Measurements from ENCODE around the gene PIGA.

The PIGA gene, protein sequence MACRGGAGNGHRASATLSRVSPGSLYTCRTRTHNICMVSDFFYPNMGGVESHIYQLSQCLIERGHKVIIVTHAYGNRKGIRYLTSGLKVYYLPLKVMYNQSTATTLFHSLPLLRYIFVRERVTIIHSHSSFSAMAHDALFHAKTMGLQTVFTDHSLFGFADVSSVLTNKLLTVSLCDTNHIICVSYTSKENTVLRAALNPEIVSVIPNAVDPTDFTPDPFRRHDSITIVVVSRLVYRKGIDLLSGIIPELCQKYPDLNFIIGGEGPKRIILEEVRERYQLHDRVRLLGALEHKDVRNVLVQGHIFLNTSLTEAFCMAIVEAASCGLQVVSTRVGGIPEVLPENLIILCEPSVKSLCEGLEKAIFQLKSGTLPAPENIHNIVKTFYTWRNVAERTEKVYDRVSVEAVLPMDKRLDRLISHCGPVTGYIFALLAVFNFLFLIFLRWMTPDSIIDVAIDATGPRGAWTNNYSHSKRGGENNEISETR

DNA sequence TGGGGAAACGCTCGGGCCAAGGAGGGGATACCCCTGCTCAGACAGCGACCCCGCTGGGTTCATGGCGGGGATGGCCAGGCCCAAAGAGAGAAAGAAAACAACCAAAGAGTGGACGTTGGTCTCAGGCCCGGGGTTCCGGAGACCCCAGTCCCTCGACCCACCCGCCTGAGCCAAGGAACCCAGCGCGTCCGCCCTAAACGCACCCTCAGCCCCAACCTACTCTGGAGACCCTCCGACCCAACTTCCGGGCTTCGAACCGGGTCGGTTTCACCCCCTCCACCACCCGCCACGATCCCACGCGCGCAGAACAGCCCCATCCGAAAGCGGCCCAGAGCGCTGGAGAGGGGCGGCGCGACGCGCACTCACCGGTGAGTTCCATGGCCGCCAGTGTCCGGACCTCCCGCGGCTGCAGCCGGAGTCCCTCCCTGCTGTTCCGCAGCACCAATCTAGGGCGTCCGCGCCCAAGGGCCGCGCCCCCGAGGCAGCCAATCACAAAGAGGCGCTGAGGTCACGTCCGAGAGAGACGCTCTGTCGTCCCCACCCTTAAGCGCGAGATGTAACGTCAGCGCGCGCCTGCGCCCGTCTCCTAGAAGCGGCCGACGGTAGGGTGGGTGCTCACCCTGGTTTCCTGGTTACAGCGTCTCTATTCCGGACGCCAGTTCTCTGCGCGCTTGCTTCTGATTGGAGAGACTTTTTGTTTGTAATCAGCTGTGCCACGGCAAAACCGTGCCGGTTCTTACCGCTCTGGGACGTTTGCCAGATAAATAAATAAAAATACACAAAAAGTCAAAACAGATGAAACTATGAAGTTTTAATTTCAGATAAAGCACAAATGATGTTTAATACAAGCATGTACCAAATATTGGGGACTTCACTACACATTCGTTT is at the start of gene PIGA:
Gene PIGA (minus strand): TSS at position 389 of the 888 bp plus-strand sequence. CDS start 3,593 bp downstream, outside the sequence.
- peak; percentile 68 to 77 (median 70) for DNase-seq (ENCODE audit: low read depth in 3 of 3, low spot score in 1 of 3)

- DNase-seq (ENCODE audit: low read depth in 3 of 3, low spot score in 1 of 3) = no peak
Observed at GRCh38 chrX:15384304-15384703, 49.0 kb upstream of the PIGA start, which contains the start of gene VEGFD. VEGFD (minus strand) TSS chrX:15384413; CDS start chrX:15383946, 467 bp downstream.

- no peak for DNase-seq (ENCODE audit: low read depth in 3 of 3, low spot score in 1 of 3)
Observed at GRCh38 chrX:15382813-15383212, 47.5 kb upstream of the PIGA start.

- no peak for DNase-seq (ENCODE audit: low read depth in 3 of 3, low spot score in 1 of 3)
Observed at GRCh38 chrX:15376956-15377355, 41.6 kb upstream of the PIGA start.

GRCh38 chrX:15373976-15374375 is 38.7 kb upstream of the PIGA start:
- DNase-seq (ENCODE audit: low read depth in 3 of 3, low spot score in 1 of 3) = no peak

- DNase-seq (ENCODE audit: low read depth in 3 of 3, low spot score in 1 of 3) = no peak
Observed at GRCh38 chrX:15366506-15367352, 31.4 kb upstream of the PIGA start.

- no peak for DNase-seq (ENCODE audit: low read depth in 3 of 3, low spot score in 1 of 3)
Observed at GRCh38 chrX:15359701-15360100, 24.4 kb upstream of the PIGA start.

DNA sequence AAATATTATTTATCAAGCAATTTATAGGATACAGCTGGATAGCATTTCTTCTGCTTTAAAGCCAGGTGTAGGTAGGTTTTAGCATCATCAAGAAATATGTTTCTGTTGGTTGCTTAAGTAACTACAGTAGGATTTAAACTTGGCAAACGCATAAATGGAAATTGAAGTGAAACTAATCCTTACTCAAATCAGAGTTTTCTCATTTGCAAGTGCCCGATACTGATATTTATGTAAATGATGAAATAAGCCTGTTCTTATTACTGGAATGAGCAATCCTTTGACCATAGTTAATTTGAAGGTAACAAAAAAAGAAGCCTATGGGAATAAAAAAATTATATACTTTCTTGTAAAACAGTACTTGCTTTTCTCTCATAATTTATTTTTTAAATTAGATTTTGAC is 23.2 kb upstream of the PIGA start:
- no peak for DNase-seq (ENCODE audit: low read depth in 3 of 3, low spot score in 1 of 3)

GRCh38 chrX:15356444-15356843 is 21.1 kb upstream of the PIGA start:
- no peak for DNase-seq (ENCODE audit: low read depth in 3 of 3, low spot score in 1 of 3)

- DNase-seq (ENCODE audit: low read depth in 3 of 3, low spot score in 1 of 3) = no peak
Observed at GRCh38 chrX:15350329-15350996, 15.1 kb upstream of the PIGA start.

DNA sequence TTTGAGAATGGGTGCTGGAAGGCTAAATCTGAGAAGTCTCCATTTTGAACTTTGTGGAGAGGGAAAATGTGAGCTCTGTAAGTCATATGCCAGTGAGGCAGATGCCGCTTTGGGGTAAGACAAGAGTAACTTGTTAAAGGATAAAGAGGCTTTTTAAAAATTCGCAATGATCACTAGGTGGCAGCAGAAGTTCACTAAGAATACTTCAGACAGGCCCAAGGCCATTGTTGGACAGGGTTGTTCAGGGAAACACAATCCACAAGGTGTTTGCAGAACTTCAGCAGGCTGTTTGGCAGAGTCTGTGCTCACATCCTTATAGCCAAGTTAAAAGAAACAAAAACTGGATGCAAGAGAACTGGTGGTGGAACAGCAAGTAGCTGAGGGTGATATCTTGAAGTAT is 13.7 kb upstream of the PIGA start:
- DNase-seq (ENCODE audit: low read depth in 3 of 3, low spot score in 1 of 3) = no peak

- no peak for DNase-seq (ENCODE audit: low read depth in 3 of 3, low spot score in 1 of 3)
Observed at GRCh38 chrX:15345976-15346375, 10.7 kb upstream of the PIGA start.

DNA sequence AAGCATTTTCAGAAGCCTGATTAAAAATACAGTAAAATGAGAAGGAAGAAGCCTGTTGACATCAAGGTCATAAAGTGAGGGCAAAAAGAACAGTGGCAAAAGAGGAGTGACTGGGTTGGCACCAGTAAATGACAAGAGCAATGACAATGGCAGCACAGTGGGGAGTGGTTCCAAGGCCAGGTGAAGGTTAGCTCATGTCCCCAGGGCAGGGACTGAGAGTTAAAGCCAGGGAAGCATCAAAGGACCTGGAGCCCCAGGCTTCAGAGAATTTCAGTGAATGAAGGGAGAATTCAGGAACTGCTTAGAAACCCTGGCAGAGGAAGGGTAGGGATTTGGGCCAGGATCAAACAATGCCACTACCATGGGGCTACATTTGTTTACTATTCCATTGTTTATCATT is 8.8 kb upstream of the PIGA start:
- no peak for DNase-seq (ENCODE audit: low read depth in 3 of 3, low spot score in 1 of 3)

GRCh38 chrX:15343075-15343476 is 7.8 kb upstream of the PIGA start:
- DNase-seq (ENCODE audit: low read depth in 3 of 3, low spot score in 1 of 3) = no peak

GRCh38 chrX:15340867-15341266 is 5.5 kb upstream of the PIGA start:
- DNase-seq (ENCODE audit: low read depth in 3 of 3, low spot score in 1 of 3) = no peak

GRCh38 chrX:15336023-15336413 is 695 bp upstream of the PIGA start:
- no peak for DNase-seq (ENCODE audit: low read depth in 3 of 3, low spot score in 1 of 3)

DNA sequence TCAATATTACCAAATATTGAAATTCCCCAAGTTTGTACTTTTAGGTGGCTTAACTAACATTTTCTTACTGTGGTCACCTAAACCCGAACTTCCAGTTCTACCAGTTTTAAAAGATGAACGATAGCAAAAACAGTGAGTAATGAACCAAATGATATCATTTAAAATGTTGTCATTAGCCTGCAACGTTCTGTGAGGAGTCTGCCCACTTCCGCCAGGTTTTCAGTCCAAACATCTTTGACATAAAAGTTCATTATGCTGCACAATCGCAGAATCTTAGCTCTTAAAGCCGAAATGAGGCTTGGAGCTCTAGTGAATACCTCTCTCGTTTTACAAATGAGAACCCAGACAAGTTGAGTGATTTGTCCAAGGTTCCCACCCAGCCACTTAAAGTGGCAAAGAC is 762 bp downstream of the PIGA start:
- no peak for DNase-seq (ENCODE audit: low read depth in 3 of 3, low spot score in 1 of 3)

GRCh38 chrX:15328821-15329220 is 6.5 kb downstream of the PIGA start:
- DNase-seq (ENCODE audit: low read depth in 3 of 3, low spot score in 1 of 3) = no peak

DNA sequence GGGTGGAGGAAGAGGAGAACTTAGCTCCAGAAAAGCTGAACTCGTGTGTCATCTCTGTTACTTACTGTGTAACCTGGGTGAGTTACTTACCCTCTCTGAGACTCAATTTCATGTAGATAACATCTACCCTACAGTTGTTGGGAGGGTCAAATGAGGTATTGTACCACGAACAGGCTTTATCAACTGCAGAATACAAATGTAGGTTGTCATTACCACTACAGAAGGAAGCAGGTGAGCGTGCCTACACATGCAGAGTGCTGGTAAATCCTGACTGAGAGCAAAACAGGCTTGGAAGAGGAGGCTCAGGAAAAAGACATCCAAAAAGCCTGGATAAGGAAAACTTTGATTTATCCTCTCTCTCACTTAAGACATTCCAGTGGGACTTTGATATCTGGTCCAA is 7.2 kb downstream of the PIGA start:
- DNase-seq (ENCODE audit: low read depth in 3 of 3, low spot score in 1 of 3) = no peak

DNA sequence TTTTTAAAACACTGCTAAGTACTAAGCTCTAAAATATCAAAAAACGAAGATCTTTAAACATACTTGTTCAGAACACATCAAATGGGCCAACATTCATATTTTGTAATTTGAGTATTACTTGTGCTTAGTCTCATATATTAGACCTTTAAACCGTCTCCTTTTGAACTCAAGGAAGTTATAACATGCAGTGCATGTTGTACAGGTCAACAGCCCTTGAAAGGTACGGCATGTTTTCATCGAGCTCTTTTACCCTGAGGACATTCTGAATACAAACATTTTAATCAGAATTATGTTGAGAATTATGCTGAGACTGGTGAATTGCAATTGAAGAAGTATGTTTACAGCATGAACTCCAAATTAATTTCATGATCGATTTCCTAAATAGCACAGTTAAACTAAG is 12.9 kb downstream of the PIGA start:
- no peak for DNase-seq (ENCODE audit: low read depth in 3 of 3, low spot score in 1 of 3)
